Activated T-cell treated with anti-CD3 and anti-CD28 coated beads, Interleukin-2, amount 50 U/mL, for 72 hours (primary cell): Measurements from ENCODE around the gene IFTAP. TPM values are rescaled to one million over a fixed set of nuclear protein-coding genes. Genes with fewer than 3 reads are reported as not detected.

Source experiments
- ATAC-seq, 2 donors: fragments of 150-1000 bp; cut with Tn5 transposase; replicated peaks in 1 of 2; 2 replicates each; pipeline ENCODE4 v1.10.0; 2021; ENCODE audit warnings: moderate library complexity in 2 of 2, mild to moderate bottlenecking in 1 of 2
- DNase-seq, 2 donors: peaks; one replicate each; pipeline ENCODE4 v3.0.0; 2021 to 2022; ENCODE audit warnings: mixed read lengths in 1 of 2
- H3K27ac Mint-ChIP-seq: one replicate; pipeline ENCODE4 v1.8.0; 2022; ENCODE audit warnings: mild to moderate bottlenecking, moderate library complexity, mixed read lengths
- H3K27me3 Mint-ChIP-seq: one replicate; pipeline ENCODE4 v1.8.0; 2022; ENCODE audit warnings: low read depth, mixed read lengths
- H3K36me3 Mint-ChIP-seq, 2 donors: one replicate each; pipeline ENCODE4 v1.8.0; 2022; ENCODE audit warnings: mixed read lengths in 2 of 2, mild to moderate bottlenecking in 1 of 2; ENCODE audit not compliant: insufficient read depth in 2 of 2
- H3K4me1 Mint-ChIP-seq: one replicate; pipeline ENCODE4 v1.8.0; 2022; ENCODE audit warnings: low read depth, mixed read lengths
- H3K4me3 Mint-ChIP-seq, 2 donors: one replicate each; pipeline ENCODE4 v1.8.0; 2022; ENCODE audit warnings: mild to moderate bottlenecking in 2 of 2, mixed read lengths in 2 of 2, moderate library complexity in 2 of 2
- H3K9me3 Mint-ChIP-seq, 2 donors: one replicate each; pipeline ENCODE4 v1.8.0; 2022; ENCODE audit warnings: mixed read lengths in 2 of 2
- total RNA-seq, 2 donors: library from RNA; stranded (reverse); gene quantifications; one replicate each; pipeline ENCODE4 v1.2.3, GENCODE V29; 2022

IFTAP gene
- total RNA-seq, 2 donors from 2014 or later = 3.9 to 4.1 TPM

GRCh38 chr11:36605221-36606216, 11.2 kb downstream of the IFTAP start:
- no peak overlapping the region for H3K27ac Mint-ChIP-seq
- ATAC-seq (no peak), DNase-seq (no peak)
- no peak overlapping the region for H3K4me3 Mint-ChIP-seq
- H3K36me3 Mint-ChIP-seq = no peaks in the 10 kb centered on the region
- H3K9me3 Mint-ChIP-seq = no peaks in the 10 kb centered on the region
- peaks cover 6% of the 10 kb centered on the region for H3K4me1 Mint-ChIP-seq
- H3K27me3 Mint-ChIP-seq = peaks cover 5% of the 10 kb centered on the region

- H3K4me3 Mint-ChIP-seq = no peak overlapping the region
- no peak for ATAC-seq
- no peak for DNase-seq
- no peaks in the 10 kb centered on the region for H3K36me3 Mint-ChIP-seq
- no peaks in the 10 kb centered on the region for H3K27me3 Mint-ChIP-seq
- H3K4me1 Mint-ChIP-seq = peaks cover 6% of the 10 kb centered on the region
- no peaks in the 10 kb centered on the region for H3K9me3 Mint-ChIP-seq
- no peak overlapping the region for H3K27ac Mint-ChIP-seq
These were observed 14.3 kb downstream of the IFTAP start for GRCh38 chr11:36608491-36609199.

GRCh38 chr11:36609383-36609782, 15.1 kb downstream of the IFTAP start:
- Mint-ChIP-seq H3K27me3 (no peaks in the 10 kb centered on the region), H3K27ac (no peak overlapping the region), H3K4me3 (no peak overlapping the region), H3K9me3 (no peaks in the 10 kb centered on the region), H3K36me3 (no peaks in the 10 kb centered on the region), H3K4me1 (peaks cover 6% of the 10 kb centered on the region)
- DNase-seq = no peak
- no peak for ATAC-seq

GRCh38 chr11:36615826-36616225, 21.5 kb downstream of the IFTAP start:
- H3K4me1 Mint-ChIP-seq = peaks cover 12% of the 10 kb centered on the region
- H3K4me3 Mint-ChIP-seq = no peak overlapping the region
- peaks cover 10% of the 10 kb centered on the region for H3K27me3 Mint-ChIP-seq
- no peak for DNase-seq
- H3K27ac Mint-ChIP-seq = no peak overlapping the region
- H3K9me3 Mint-ChIP-seq = no peaks in the 10 kb centered on the region
- H3K36me3 Mint-ChIP-seq = no peaks in the 10 kb centered on the region
- no peak for ATAC-seq

DNA sequence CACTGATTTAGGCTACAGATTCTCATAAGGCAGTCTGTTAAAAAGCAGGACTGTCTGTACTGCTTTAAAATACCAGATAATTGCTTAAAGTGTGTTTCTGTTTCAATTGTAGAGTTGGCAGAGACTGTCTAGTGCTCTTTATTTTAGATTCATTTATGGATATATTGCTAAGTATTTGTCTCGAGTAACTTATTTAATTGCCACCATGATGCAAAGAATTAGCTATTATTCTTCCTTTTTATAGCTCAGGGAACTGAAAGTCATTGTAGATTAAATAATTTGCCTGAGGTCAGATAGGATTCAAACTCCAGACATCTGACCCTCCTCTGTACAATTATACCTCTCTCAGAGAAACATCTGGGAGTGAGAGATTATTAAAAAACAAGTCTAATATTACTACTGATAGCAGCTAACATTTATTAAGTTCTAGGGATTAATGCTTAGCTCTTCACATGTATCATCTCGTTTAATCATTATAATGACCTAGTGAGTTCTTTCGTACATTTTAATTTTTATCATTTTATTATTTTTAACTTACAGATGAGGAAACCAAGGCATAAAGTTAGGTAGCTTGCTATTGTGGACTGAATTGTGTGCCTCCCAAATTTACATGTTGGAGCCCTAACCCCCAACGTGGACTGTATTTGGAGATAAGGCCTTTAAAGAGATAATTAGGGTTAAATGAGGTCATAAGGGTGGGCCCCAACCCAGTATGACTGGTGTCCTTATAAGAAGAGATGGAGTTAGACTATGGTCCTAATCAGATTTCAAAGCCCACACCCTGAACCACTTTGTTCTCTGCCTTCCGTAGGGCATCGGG, 23.5 kb downstream of the IFTAP start:
- DNase-seq (no peak), ATAC-seq (no peak)
- Mint-ChIP-seq H3K27me3 (peaks cover 10% of the 10 kb centered on the region), H3K9me3 (no peaks in the 10 kb centered on the region), H3K4me3 (no peak overlapping the region), H3K36me3 (no peaks in the 10 kb centered on the region), H3K4me1 (peaks cover 12% of the 10 kb centered on the region), H3K27ac (no peak overlapping the region)

GRCh38 chr11:36618363-36619047, 24.2 kb downstream of the IFTAP start:
- DNase-seq (no peak), ATAC-seq (no peak)
- H3K9me3 Mint-ChIP-seq = no peaks in the 10 kb centered on the region
- H3K4me3 Mint-ChIP-seq = peak overlapping the region in 1 of 2 donors; percentile 1
- no peak overlapping the region for H3K27ac Mint-ChIP-seq
- H3K4me1 Mint-ChIP-seq = peaks cover 12% of the 10 kb centered on the region
- no peaks in the 10 kb centered on the region for H3K36me3 Mint-ChIP-seq
- H3K27me3 Mint-ChIP-seq = peaks cover 10% of the 10 kb centered on the region

GRCh38 chr11:36619502-36619901, 25.2 kb downstream of the IFTAP start:
- peaks cover 10% of the 10 kb centered on the region for H3K27me3 Mint-ChIP-seq
- no peak for DNase-seq
- H3K9me3 Mint-ChIP-seq = no peaks in the 10 kb centered on the region
- no peak for ATAC-seq
- peak overlapping the region in 1 of 2 donors; percentile 9 for H3K4me3 Mint-ChIP-seq
- no peaks in the 10 kb centered on the region for H3K36me3 Mint-ChIP-seq
- no peak overlapping the region for H3K27ac Mint-ChIP-seq
- H3K4me1 Mint-ChIP-seq = peaks cover 12% of the 10 kb centered on the region

- Mint-ChIP-seq H3K9me3 (no peaks in the 10 kb centered on the region), H3K27me3 (peaks cover 10% of the 10 kb centered on the region), H3K4me3 (no peak overlapping the region), H3K27ac (no peak overlapping the region), H3K36me3 (no peaks in the 10 kb centered on the region), H3K4me1 (peaks cover 12% of the 10 kb centered on the region)
- DNase-seq = no peak
- ATAC-seq = no peak
These were observed 25.9 kb downstream of the IFTAP start for GRCh38 chr11:36620246-36620645.

GRCh38 chr11:36622431-36623136, 28.3 kb downstream of the IFTAP start:
- Mint-ChIP-seq H3K36me3 (no peaks in the 10 kb centered on the region), H3K27ac (no peak overlapping the region), H3K4me3 (no peak overlapping the region), H3K4me1 (peaks cover 12% of the 10 kb centered on the region), H3K9me3 (no peaks in the 10 kb centered on the region), H3K27me3 (peaks cover 10% of the 10 kb centered on the region)
- peak in 1 of 2 donors; percentile 3 for DNase-seq
- ATAC-seq = peak; percentile 65 to 66

DNA sequence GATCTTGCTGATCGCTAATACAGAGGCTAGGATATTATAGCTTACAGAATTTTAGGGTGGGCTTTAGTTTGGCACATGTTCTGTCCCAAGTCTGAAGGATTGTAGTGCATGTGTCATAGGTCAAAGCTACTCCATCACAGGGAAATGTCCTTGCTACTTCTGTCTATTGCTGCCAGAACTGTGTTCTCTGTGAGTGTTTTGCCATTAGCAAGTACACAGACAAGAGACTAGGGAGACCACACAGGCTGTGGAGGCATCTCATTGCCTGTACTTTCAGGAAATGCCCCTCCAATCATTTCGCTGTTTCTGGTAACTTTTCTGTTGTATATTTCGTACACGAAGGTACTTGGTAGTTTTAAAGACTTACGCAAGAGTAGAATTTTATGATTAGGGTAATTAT, 29.2 kb downstream of the IFTAP start:
- Mint-ChIP-seq H3K4me3 (no peak overlapping the region), H3K9me3 (no peaks in the 10 kb centered on the region), H3K4me1 (peaks cover 9% of the 10 kb centered on the region), H3K27ac (no peak overlapping the region), H3K27me3 (peaks cover 5% of the 10 kb centered on the region), H3K36me3 (no peaks in the 10 kb centered on the region)
- DNase-seq (no peak), ATAC-seq (no peak)

GRCh38 chr11:36627006-36627405, 32.7 kb downstream of the IFTAP start:
- H3K27me3 Mint-ChIP-seq = no peaks in the 10 kb centered on the region
- H3K4me1 Mint-ChIP-seq = no peaks in the 10 kb centered on the region
- no peak for DNase-seq
- no peak for ATAC-seq
- no peak overlapping the region for H3K27ac Mint-ChIP-seq
- H3K36me3 Mint-ChIP-seq = no peaks in the 10 kb centered on the region
- H3K9me3 Mint-ChIP-seq = no peaks in the 10 kb centered on the region
- H3K4me3 Mint-ChIP-seq = no peak overlapping the region

- DNase-seq (no peak), ATAC-seq (no peak)
- H3K27me3 Mint-ChIP-seq = no peaks in the 10 kb centered on the region
- no peaks in the 10 kb centered on the region for H3K9me3 Mint-ChIP-seq
- no peaks in the 10 kb centered on the region for H3K36me3 Mint-ChIP-seq
- H3K4me1 Mint-ChIP-seq = no peaks in the 10 kb centered on the region
- H3K27ac Mint-ChIP-seq = no peak overlapping the region
- H3K4me3 Mint-ChIP-seq = no peak overlapping the region
These were observed 33.2 kb downstream of the IFTAP start for GRCh38 chr11:36627471-36627870.
